ENCODE measurements around the gene SETD4. TPM values are rescaled to one million over a fixed set of nuclear protein-coding genes. Genes with fewer than 3 reads are reported as not detected.

The SETD4 gene
- total RNA-seq, 2 donors from 2014 or later = 14.1 to 18.3 TPM

Other genes with a start within 250 kb of the SETD4 start
- gene CBR1, start 9.5 kb upstream of the SETD4 start, total RNA-seq = 100 to 1,000 TPM; 174 to 186 TPM
- 10 to 100 TPM; 19.3 to 27.6 TPM for gene CBR3, start 74.6 kb upstream of the SETD4 start, total RNA-seq
- gene DOP1B, start 96.3 kb upstream of the SETD4 start, total RNA-seq = 10 to 100 TPM; 14.6 to 20.6 TPM